ENCODE data around the gene CELSR1. TPM values are rescaled to one million over a fixed set of nuclear protein-coding genes. Genes with fewer than 3 reads are reported as not detected.
"Not testable (repeated sequence)": the region's sequence is repeated elsewhere in the genome, so short reads cannot be mapped to it uniquely, and the experiment has no call there.

The CELSR1 gene
- total RNA-seq, 1 experiment from 2014 or later: 8.7 TPM

DNA sequence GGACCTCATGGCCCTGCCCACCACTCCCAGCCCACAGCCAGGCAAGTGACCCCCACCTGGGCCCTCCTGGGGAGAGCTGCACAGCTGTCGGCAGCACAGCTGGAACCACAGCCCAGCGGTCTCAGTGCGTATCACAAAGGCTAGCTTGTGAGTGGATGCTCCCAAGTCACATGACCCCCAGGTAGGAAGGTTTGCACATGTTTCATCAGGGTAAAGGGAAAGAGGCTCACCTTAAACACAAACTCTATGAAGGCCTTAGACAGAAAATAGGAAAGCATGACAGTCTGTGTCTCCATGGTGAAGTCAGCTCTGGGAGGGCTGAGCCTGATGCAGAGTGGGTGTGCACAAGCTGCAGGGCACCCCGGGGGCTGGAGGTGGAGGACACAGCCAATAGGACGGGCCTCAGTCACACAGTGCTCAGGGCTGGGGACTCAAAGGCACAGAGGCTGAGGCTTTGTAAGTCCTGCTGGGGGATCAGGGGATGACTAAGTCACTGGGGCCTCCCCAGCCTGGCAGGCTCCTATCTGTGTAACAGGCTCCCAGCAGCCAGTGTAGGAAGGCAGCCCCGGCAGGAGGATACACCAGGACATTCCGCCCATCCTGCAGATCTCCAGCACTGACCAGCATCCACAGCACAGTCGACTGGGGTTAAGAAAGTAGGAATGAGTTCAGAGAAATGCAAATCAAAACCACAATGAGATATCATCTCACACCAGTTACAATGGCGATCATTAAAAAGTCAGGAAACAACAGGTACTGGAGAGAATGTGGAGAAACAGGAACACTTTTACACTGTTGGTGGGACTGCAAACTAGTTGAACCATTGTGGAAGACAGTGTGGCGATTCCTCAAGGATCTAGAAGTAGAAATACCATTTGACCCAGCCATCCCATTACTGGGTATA, 22.0 kb downstream of the CELSR1 start:
- DNase-seq (ENCODE audit: extremely low read depth, low read depth): no peak

DNA sequence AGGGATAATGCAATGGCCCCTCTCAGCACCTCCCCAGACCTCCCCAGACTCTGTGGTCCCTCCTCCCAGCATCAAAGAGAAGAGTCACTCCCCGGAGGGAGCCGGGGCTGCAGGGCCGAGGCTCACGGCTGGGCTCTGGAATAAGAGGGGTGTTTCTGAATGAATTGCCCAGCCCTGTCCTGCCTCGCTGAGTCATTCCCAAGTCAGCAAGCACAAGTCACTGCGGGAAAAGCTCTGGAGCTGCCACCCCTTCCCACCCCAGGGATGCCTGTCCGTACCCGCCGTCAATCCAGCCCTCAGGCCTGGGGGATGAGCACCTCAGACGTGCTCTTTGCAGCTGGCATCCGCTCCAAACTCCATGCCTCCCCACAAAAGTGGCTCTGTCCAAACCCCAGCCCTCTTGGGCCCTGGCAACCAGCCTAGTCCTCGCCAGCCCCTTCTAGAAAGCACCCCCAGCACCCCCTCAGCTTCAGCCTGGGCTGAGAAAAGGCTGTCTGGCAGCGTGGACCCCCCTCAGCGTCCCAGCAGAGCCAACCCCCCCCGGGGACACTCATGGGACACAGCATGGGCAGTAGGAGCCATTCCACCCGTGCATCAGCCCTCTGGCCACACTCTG, 22.7 kb downstream of the CELSR1 start:
- peak; percentile 29 for DNase-seq (ENCODE audit: extremely low read depth, low read depth)

DNA sequence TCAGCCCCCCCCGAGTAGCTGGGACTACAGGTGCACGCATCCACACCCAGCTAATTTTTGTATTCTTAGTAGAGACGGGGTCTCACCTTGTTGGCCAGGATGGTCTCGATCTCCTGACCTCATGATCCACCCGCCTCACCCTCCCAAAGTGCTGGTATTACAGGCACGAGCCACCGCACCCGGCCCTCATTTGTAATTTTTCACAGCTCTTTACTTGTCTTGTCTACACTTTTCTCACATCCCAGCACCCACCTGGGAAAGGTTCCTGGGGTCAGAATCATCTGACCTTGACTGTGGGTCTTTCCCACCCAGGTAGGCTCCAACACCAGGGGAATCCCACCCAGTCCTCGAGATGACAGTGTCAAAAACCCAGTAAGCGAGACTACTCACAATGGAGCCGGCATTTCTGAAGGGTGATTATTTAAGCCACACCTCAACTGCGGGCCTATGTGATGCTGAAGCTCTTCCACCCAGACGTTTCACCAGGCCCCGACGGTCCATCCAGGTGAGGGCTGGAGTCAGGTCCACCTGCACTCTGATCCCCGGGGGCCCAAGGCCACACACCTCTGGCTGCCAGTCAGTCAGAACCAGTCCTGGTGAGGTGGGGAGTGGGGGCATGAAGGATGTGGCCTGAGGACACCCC, 23.4 kb downstream of the CELSR1 start:
- DNase-seq (ENCODE audit: extremely low read depth, low read depth): no peak

DNA sequence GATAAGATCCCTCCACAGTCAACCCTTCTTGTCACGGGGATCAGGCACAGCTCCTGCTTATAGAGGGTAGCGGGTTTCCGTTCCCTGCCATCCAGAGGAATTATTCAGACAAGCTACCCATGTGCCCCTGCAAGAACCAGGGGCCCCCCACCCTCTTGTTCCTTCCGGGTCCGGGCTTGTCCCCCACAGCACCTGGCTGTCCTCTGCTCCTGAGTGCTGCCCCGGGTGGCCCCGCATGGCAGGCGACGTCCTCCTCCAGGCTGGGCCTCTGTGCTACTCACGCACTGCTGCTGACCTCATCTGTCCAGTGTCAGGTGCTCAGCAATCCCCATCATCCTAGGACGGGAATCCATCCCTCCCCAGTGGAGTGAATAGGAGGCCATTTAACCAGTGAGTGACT, 24.7 kb downstream of the CELSR1 start:
- DNase-seq (ENCODE audit: extremely low read depth, low read depth): no peak

DNA sequence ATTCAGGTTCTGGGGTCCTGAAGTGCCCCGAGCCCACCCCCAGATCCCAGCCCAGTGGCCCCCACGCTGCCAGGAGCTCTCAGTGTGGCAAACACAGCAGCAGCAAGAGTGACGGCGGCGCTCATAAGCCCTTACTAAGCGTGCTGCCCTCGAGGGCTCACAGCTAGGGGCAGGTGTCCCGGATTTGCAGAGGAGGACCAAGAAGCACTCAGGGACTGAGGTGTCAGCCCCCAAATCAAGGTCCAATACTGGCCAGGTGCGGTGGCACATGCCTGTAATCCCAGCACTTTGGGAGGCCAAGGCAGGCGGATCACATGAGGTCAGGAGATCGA, 25.4 kb downstream of the CELSR1 start:
- DNase-seq (ENCODE audit: extremely low read depth, low read depth): no peak

DNA sequence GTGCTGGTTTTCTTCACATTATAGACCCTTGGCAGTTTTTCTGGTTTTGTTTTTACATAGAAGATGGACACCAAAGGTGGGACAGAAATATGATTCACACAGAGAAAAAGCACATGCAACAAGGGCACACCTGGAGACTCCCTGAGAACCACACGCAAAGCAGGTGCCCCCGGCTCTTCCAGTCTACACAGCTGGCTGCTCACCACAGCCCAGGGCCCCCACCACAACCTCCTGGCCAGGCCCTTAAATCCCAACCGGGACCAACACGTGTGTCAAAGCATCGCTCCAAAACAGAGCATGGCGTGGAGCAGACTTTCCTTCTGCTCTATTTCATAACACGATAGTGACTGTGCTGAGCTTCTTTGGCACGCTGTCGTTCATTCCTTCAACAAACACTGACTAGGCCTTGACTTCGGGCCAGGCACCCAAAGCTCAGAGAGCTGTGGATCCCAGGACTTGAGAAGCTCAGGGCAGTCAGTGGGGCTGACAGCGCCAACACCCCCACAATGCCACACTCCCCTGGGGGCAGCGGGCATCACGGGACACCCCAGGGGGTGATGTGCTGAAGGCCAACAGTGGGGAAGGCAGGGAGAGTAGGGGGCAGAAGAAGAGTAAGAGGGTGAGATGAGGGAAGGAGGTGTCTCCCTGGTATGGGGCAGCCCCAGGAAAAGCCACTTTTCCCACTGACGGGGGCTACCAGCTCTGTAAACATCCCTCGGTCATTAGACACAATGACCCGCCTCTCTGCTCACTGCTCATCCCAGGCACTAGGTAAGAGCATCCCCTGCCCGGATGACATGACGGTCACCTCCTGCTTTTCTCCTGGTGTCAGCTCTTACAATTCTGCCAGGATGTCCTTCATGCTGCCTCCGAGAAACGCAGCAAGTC, 26.0 kb downstream of the CELSR1 start:
- no peak for DNase-seq (ENCODE audit: extremely low read depth, low read depth)

DNA sequence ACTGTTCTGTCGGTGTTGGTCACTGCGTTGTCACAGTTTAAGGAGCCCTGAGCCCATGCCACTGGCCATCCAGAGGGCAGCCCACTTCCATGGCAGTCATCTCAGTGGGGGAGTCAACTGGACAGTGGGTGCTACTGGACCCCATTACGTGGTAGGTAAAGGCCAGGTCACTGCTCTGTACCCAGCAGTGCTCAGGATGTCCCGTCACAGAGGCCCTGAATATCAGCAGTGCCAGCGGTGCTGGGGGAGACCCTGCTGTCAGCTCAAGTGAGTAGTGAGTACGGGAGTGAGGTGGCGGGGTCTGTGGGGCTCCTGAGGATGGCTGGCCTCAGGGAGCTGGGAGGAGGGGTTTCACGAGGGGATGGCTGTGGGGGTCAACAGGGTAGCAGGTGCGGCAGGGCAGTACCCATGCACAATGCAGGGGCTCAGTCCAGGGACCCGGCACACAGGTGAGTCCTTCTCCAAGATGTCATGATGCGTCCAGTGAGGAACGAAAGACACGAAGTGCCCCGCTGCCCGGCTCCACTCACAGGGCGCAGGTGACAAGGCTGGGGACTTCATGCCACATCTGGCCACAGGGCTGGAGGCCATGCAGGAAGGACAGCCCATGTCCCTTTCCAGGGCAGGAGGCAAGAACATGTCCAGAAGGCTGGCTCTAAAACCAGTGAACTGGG, 27.9 kb downstream of the CELSR1 start:
- DNase-seq (ENCODE audit: extremely low read depth, low read depth): no peak

DNA sequence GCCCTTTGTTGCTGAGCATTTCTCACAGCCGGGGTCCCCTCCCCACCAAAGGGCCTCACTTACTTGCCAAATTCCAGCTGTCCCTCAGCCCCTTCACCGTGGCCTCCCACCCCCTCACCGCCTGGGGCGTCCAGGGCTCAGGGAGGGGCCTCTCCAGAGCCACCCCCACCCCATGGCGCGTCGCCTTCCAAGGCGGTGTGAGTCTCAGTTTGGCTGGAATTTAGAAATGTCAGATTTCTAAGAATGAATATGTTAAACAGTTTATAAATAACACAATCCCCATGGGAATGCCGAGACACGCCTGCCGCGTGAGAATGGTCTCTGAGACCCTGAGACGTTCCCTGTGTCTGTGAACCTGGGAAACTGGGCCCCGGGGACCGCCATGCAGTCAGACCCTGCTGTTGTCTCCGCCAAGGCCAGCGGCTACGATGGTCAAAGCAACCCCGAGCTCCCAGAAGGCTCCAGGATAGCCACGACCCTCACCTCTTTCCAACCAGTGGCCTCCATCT, 28.9 kb downstream of the CELSR1 start:
- no peak for DNase-seq (ENCODE audit: extremely low read depth, low read depth)

DNA sequence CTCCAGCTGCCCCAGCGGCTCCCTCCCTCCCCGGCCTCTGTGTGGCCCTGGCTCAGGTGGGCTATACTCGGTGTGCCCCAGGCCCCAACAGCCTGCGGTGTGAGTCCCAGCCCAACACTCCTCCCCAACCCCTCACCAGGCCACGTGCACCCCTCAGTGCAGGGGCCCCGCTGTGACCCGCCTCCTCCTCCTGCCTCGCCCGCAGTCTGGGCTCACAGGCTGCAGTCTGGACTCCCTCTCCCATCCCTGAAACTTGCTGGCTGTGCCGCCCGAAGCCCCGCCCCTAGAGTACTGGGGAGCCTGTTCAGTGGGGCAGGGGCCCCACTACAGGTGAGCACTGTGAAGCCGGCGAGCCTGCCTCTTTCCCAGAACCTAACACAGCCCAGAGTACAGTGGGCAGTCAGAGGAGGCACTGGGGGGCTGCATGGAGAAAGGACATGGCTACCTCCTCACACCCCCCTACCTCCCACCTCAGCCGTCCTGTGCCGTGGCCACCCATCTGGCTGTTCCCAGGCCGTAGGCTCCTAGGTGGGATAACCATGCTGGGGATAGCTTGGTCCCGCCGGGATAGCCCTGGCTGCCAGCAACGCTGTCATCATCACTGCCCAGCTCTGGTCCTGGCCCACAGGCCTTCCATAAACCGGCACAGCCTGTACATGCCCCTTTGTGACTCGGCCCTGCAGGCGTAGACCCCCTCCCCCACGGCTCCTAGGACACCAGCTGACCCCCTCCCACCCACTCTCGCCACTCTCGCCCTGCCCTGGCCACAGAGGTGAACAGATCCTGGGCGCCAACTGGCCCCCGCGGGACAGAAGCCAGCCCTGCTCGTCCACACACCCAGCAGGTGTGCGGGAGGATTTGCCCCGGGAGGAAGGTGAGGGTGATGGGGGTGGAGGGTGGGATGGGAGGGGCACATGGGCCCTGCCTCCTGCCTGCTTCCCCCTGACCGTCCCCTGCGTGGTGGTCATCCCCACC, 29.7 kb downstream of the CELSR1 start:
- no peak for DNase-seq (ENCODE audit: extremely low read depth, low read depth)

DNA sequence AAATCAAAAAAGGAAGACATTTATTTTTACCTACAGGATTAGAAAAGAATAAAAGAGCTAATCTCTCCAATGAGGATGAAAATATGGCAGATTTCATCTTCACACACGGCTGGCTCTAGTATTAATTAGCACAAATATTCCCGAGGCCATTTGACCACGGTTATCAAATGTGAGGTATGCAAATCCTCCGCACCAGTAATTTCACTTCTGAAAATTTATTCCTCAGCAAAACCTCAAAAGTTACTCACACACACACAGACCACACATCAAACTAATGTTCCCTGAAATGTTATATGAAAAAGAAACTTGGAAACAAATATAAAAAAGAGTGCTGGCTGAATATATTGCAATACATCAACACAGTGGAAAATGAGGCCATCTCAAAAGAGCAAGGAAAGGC, 32.8 kb downstream of the CELSR1 start:
- DNase-seq (ENCODE audit: extremely low read depth, low read depth): no peak

DNA sequence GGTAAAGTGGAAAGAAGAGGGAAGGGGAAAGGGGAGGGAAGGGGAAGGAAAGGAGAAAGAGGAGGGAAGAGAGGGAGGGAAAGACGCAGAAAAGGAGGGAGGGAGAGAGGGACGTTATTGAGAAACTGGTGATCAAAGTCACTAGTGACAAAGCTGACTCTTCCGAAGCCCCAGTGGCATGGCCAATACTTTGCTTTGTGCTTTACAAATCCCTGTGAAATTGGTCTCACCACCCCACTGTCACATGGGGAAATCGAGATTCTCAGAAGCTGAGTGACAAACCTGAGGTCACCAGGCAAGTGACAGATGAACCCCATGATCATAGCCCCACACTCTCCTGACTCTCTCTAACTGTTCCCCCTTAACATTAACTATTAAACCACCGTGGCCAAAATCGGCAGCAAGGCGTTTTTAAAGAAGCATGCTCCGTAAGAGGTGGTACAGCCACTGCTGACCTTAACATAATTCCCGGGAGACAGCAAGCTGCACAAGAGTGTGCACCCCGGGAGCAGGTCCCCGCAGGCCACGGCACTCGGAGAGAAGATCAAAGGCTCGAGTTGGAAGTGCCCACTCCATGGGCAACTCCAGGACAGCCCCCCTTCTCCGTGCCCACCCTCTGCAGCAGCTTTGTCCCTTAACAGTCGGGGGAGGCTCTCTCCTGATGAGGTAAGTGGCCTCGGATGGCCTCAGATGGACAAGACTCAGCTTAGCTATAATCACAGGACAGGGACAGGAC, 34.8 kb downstream of the CELSR1 start:
- no peak for DNase-seq (ENCODE audit: extremely low read depth, low read depth)

DNA sequence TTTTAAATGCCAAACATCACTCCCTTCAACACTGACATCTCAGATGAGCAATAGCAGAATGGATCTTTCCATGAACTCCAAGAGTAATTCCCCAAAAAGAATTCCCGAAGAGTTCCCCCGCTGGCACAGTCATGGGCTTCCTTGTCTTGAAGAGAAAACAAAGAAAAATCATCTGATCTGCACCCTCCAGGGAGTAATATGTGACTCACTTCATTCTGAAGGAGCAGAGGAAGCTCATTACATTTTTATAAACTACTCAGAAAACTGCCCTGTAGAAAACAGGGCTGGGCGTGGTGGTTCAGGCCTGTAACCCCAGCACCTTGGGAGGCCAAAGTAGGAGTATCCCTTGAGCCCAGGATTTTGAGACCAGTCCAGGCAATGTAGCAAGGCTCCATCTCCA, 35.7 kb downstream of the CELSR1 start:
- DNase-seq (ENCODE audit: extremely low read depth, low read depth): no peak

DNA sequence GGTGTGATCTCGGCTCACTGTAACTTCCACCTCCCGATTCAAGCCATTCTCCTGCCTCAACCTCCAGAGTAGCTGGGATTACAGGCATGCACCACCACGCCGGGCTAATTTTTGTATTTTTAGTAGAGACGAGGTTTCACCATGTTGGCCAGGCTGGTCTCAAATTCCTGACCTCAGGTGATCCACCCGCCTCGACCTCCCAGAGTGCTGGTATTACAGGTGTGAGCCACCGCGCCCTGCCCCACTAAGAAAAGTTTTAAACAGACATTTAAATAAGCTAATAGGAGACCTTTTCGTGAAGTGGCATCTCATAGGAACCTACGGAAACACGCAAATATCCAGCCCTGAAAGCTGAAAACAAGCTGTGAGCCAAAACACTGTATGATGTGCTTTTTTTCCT, 36.2 kb downstream of the CELSR1 start:
- not testable (repeated sequence) for DNase-seq (ENCODE audit: extremely low read depth, low read depth)

DNA sequence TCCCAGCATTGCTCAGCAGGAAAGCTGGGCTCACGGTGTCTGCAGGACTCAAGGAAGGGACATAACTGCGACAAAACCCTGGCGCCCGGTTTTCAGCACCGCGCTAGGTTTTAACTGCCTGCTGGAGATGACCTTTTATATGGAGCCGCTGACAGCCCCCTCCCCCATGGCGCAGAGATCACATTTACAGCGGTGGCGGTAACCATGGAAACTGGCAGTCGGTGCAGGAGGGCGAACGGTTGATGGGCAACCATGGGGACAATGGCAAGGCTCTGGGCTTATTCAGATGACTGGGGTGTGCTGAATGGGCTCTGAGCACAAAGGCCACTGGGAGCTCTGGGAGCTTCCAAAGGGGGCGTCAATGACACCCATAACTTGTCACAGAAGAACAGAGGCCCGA, 37.2 kb downstream of the CELSR1 start:
- DNase-seq (ENCODE audit: extremely low read depth, low read depth): no peak

DNA sequence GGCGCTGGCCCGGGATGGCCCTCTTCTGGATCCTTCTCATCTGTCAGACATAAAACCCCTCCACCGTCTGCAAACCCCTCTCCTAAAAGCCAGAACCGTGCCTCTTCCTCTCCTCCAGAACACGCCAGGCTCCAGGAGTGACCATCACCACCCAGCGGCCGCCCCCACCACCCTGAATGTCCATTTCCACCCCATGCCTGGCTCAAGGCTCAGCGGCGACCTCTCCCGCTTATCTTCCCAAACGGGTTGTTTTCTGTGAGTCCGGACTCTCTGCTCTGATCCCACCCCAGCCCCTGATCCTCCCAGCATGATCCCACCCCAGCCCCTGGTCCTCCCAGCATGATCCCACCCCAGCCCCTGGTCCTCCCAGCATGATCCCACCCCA, 37.6 kb downstream of the CELSR1 start:
- no peak for DNase-seq (ENCODE audit: extremely low read depth, low read depth)

DNA sequence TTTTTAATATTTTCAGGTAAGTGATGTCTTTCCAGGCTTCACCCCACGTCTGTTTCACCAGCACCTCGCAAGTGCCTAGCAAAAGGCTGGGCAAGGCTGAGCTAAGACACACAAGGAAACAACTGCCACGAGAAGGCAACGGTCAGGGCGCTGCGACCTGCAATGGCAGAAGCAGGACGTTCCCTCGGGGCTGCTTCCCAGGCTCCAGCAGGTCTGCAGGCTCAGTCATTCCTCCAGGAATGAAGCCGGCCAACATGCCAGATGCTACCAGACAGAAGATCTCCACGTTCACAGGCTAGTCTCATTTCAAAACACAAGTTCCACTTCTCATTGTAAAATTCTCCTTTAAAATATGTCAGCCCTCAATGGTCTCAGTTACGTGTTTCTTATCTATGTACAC, 45.5 kb downstream of the CELSR1 start:
- no peak for DNase-seq (ENCODE audit: extremely low read depth, low read depth)

DNA sequence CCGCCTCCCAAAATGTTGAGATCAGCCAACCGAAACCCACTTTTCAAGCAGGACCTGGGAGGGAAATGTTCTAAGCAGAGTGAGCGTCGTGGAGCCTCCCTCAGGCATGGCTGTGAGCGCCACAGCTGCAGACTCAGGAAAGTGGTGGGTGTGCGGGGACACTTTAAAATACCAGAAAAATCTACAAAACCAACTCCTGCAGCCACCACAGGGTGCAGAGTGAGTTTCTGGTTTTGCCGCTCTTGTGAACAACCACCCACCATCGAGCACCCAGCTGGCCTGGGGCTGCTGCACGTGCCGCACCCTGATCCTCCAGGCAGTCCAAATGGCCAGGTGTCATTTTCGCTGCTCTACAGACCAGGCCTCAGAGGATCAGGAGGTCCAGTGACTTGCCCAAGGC, 46.9 kb downstream of the CELSR1 start:
- DNase-seq (ENCODE audit: extremely low read depth, low read depth): no peak

DNA sequence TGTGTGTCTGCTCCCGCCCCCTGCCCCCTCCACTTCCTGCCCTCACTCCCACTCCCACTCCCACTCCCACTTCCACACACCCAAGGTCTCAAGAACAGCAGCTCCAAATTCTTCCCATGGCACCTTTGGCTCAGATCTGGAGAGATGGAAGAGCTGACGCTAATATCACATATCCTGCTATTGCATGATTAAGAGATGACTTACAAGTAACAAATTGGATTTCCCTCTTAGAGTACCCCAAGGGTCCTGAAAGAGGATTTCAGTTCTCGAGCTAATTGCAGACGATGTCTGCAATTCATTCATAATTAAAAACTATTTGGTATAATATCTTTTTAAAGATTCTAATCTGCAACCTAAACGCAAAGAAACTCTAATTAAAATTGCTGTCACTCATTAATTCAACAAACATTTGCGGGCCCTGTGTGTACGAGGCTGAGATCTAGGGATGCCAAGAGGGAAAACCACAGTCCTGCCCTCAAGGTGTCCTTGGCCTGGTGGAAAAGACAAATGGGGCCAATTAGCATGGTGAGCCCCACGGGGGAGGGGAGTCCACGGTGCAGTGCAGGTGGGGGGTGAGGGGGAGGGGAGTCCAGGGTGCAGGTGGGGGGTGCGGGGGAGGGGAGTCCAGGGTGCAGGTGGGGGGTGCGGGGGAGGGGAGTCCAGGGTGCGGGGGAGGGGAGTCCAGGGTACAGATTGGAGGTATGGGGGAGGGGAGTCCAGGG, 50.3 kb downstream of the CELSR1 start:
- DNase-seq (ENCODE audit: extremely low read depth, low read depth): no peak
